ENCODE results near the gene SLC4A7.

Gene SLC4A7

GRCh38 chr3:27464646-27465045 lies 19.5 kb downstream of the SLC4A7 start:
- Histone ChIP-seq H3K4me1 (ENCODE audit: control insufficient read depth in 5 of 5, insufficient read depth in 5 of 5, low read length in 5 of 5) (peaks cover 0 to 7% (median 3%) of the 10 kb centered on the region in 5 donors), H3K27me3 (ENCODE audit: control insufficient read depth in 5 of 5, insufficient read depth in 4 of 5, low read length in 5 of 5) (no peaks in the 10 kb centered on the region), H3K9ac (ENCODE audit: low read length in 5 of 5) (no peak overlapping the region), H3K9me3 (ENCODE audit: control insufficient read depth in 5 of 5, low read length in 5 of 5) (no peaks in the 10 kb centered on the region), H3K27ac (ENCODE audit: low read depth, low read length) (no peak overlapping the region), H3K36me3 (ENCODE audit: control insufficient read depth in 5 of 5, insufficient read depth in 5 of 5, low read length in 5 of 5) (no peaks in the 10 kb centered on the region), H3K4me3 (ENCODE audit: low read depth in 1 of 5, low read length in 5 of 5) (no peak overlapping the region)

GRCh38 chr3:27462228-27462627 lies 22.0 kb downstream of the SLC4A7 start:
- Histone ChIP-seq H3K9ac (ENCODE audit: low read length in 5 of 5) (no peak overlapping the region), H3K9me3 (ENCODE audit: control insufficient read depth in 5 of 5, low read length in 5 of 5) (no peaks in the 10 kb centered on the region), H3K27ac (ENCODE audit: low read depth, low read length) (no peak overlapping the region), H3K27me3 (ENCODE audit: control insufficient read depth in 5 of 5, insufficient read depth in 4 of 5, low read length in 5 of 5) (no peaks in the 10 kb centered on the region), H3K36me3 (ENCODE audit: control insufficient read depth in 5 of 5, insufficient read depth in 5 of 5, low read length in 5 of 5) (no peaks in the 10 kb centered on the region), H3K4me1 (ENCODE audit: control insufficient read depth in 5 of 5, insufficient read depth in 5 of 5, low read length in 5 of 5) (peaks cover 0 to 4% (median under 1%) of the 10 kb centered on the region in 5 donors), H3K4me3 (ENCODE audit: low read depth in 1 of 5, low read length in 5 of 5) (no peak overlapping the region)

DNA sequence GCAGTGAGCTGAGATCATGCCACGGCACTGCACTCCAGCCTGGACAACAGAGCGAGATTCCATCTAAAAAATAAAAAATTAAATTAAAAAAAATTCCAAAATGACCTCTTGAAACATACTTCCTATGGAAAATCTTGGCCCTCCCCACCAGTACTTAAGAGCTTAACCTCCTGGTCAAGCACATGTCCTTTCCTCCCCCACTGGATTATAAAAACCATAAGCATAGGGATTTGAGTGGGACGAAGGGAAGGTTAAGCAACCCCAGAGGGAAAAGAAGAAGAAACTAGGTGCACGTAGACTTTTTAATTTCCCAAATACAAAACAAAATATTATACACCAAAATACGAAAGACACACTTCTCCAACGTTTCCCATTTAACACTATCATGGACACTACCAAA lies 25.3 kb downstream of the SLC4A7 start:
- Histone ChIP-seq H3K4me1 (ENCODE audit: control insufficient read depth in 5 of 5, insufficient read depth in 5 of 5, low read length in 5 of 5) (peaks cover 0 to 4% (median 2%) of the 10 kb centered on the region in 5 donors), H3K9ac (ENCODE audit: low read length in 5 of 5) (no peak overlapping the region), H3K9me3 (ENCODE audit: control insufficient read depth in 5 of 5, low read length in 5 of 5) (no peaks in the 10 kb centered on the region), H3K27me3 (ENCODE audit: control insufficient read depth in 5 of 5, insufficient read depth in 4 of 5, low read length in 5 of 5) (no peaks in the 10 kb centered on the region), H3K36me3 (ENCODE audit: control insufficient read depth in 5 of 5, insufficient read depth in 5 of 5, low read length in 5 of 5) (no peaks in the 10 kb centered on the region), H3K4me3 (ENCODE audit: low read depth in 1 of 5, low read length in 5 of 5) (no peak overlapping the region), H3K27ac (ENCODE audit: low read depth, low read length) (no peak overlapping the region)

DNA sequence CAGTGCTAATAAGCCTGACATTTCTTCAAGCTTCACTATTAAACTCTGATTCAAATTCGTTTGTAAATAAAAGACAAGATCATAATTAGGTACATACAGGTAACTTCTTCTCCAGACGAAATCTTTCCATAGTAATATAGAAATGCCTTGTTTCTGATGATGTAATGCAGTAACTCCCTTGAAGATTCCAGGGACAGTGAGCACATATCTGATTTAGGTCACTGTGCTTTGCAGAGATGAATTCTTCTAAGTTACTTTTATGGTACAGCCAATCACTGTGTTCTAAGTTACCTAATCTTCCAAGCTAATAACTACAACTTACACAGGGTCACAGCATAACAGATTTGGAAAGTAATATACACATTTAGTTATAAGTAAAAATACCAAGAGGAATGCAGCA lies 27.6 kb downstream of the SLC4A7 start:
- Histone ChIP-seq H3K9me3 (ENCODE audit: control insufficient read depth in 5 of 5, low read length in 5 of 5) (no peaks in the 10 kb centered on the region), H3K27ac (ENCODE audit: low read depth, low read length) (no peak overlapping the region), H3K27me3 (ENCODE audit: control insufficient read depth in 5 of 5, insufficient read depth in 4 of 5, low read length in 5 of 5) (no peaks in the 10 kb centered on the region), H3K4me1 (ENCODE audit: control insufficient read depth in 5 of 5, insufficient read depth in 5 of 5, low read length in 5 of 5) (peaks cover 0 to 4% (median 2%) of the 10 kb centered on the region in 5 donors), H3K36me3 (ENCODE audit: control insufficient read depth in 5 of 5, insufficient read depth in 5 of 5, low read length in 5 of 5) (no peaks in the 10 kb centered on the region), H3K9ac (ENCODE audit: low read length in 5 of 5) (no peak overlapping the region), H3K4me3 (ENCODE audit: low read depth in 1 of 5, low read length in 5 of 5) (no peak overlapping the region)

- Histone ChIP-seq H3K4me3 (ENCODE audit: low read depth in 1 of 5, low read length in 5 of 5) (no peak overlapping the region), H3K4me1 (ENCODE audit: control insufficient read depth in 5 of 5, insufficient read depth in 5 of 5, low read length in 5 of 5) (peaks cover 0 to 4% (median 2%) of the 10 kb centered on the region in 5 donors), H3K36me3 (ENCODE audit: control insufficient read depth in 5 of 5, insufficient read depth in 5 of 5, low read length in 5 of 5) (no peaks in the 10 kb centered on the region), H3K27me3 (ENCODE audit: control insufficient read depth in 5 of 5, insufficient read depth in 4 of 5, low read length in 5 of 5) (no peaks in the 10 kb centered on the region), H3K9me3 (ENCODE audit: control insufficient read depth in 5 of 5, low read length in 5 of 5) (no peaks in the 10 kb centered on the region), H3K27ac (ENCODE audit: low read depth, low read length) (peak overlapping the region; percentile 52), H3K9ac (ENCODE audit: low read length in 5 of 5) (no peak overlapping the region)
Measured at GRCh38 chr3:27454914-27455313, 29.3 kb downstream of the SLC4A7 start.

- Histone ChIP-seq H3K36me3 (ENCODE audit: control insufficient read depth in 5 of 5, insufficient read depth in 5 of 5, low read length in 5 of 5) (no peaks in the 10 kb centered on the region), H3K27me3 (ENCODE audit: control insufficient read depth in 5 of 5, insufficient read depth in 4 of 5, low read length in 5 of 5) (no peaks in the 10 kb centered on the region), H3K4me1 (ENCODE audit: control insufficient read depth in 5 of 5, insufficient read depth in 5 of 5, low read length in 5 of 5) (peaks cover 0 to 4% (median 2%) of the 10 kb centered on the region in 5 donors), H3K27ac (ENCODE audit: low read depth, low read length) (no peak overlapping the region), H3K4me3 (ENCODE audit: low read depth in 1 of 5, low read length in 5 of 5) (no peak overlapping the region), H3K9me3 (ENCODE audit: control insufficient read depth in 5 of 5, low read length in 5 of 5) (no peaks in the 10 kb centered on the region), H3K9ac (ENCODE audit: low read length in 5 of 5) (no peak overlapping the region)
Measured at GRCh38 chr3:27454461-27454860, 29.7 kb downstream of the SLC4A7 start.

DNA sequence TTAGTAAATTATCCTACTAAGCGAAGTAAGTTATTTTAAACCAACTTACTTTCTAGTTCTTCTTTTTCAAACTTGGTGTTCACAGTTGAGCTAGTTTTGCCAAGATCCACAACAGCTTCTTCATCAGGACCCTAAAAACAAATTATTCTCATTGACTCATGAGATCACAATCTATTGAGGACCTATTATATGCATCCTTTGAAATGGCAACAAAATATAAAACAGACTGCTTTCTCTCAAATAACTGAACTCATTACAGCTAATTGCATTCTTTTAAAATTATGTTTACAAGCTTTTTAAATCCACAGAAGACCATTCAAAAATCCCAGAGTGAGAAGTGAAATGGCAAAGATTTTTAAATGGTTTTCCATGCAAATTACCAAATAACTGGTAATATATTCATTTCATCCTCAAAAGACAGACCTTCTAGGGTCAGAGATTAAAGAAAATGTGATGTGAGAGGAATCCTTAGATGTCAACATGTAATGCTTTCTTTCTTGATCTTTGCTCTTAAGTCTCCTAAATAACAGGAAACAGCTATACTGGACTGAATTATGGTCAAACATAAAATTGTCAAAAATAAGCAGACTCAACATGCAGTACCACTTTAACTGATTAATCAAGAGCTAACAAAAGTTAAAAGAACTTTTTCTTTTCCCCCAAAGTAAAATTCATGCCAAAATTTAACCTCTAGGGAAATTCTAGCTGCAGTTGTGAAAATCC lies 31.7 kb downstream of the SLC4A7 start:
- Histone ChIP-seq H3K4me3 (ENCODE audit: low read depth in 1 of 5, low read length in 5 of 5) (no peak overlapping the region), H3K9me3 (ENCODE audit: control insufficient read depth in 5 of 5, low read length in 5 of 5) (no peaks in the 10 kb centered on the region)

GRCh38 chr3:27451842-27452241 lies 32.3 kb downstream of the SLC4A7 start:
- Histone ChIP-seq H3K36me3 (ENCODE audit: control insufficient read depth in 5 of 5, insufficient read depth in 5 of 5, low read length in 5 of 5) (peaks cover 0 to 4% (median 0%) of the 10 kb centered on the region in 5 donors), H3K4me1 (ENCODE audit: control insufficient read depth in 5 of 5, insufficient read depth in 5 of 5, low read length in 5 of 5) (peaks cover 0 to 4% (median 2%) of the 10 kb centered on the region in 5 donors), H3K27me3 (ENCODE audit: control insufficient read depth in 5 of 5, insufficient read depth in 4 of 5, low read length in 5 of 5) (no peaks in the 10 kb centered on the region), H3K9ac (ENCODE audit: low read length in 5 of 5) (no peak overlapping the region), H3K27ac (ENCODE audit: low read depth, low read length) (no peak overlapping the region), H3K4me3 (ENCODE audit: low read depth in 1 of 5, low read length in 5 of 5) (no peak overlapping the region), H3K9me3 (ENCODE audit: control insufficient read depth in 5 of 5, low read length in 5 of 5) (no peaks in the 10 kb centered on the region)

More for the DNA sequence above, 31.7 kb downstream of the SLC4A7 start:
- Histone ChIP-seq H3K27ac (ENCODE audit: low read depth, low read length) (no peak overlapping the region), H3K36me3 (ENCODE audit: control insufficient read depth in 5 of 5, insufficient read depth in 5 of 5, low read length in 5 of 5) (no peaks in the 10 kb centered on the region), H3K27me3 (ENCODE audit: control insufficient read depth in 5 of 5, insufficient read depth in 4 of 5, low read length in 5 of 5) (no peaks in the 10 kb centered on the region), H3K4me1 (ENCODE audit: control insufficient read depth in 5 of 5, insufficient read depth in 5 of 5, low read length in 5 of 5) (peaks cover 0 to 4% (median 2%) of the 10 kb centered on the region in 5 donors), H3K9ac (ENCODE audit: low read length in 5 of 5) (no peak overlapping the region)

- no peaks in the 10 kb centered on the region for H3K9me3 ChIP-seq (ENCODE audit: control insufficient read depth in 5 of 5, low read length in 5 of 5)
- no peaks in the 10 kb centered on the region for H3K27me3 ChIP-seq (ENCODE audit: control insufficient read depth in 5 of 5, insufficient read depth in 4 of 5, low read length in 5 of 5)
- peaks cover 0 to 4% (median 2%) of the 10 kb centered on the region in 5 donors for H3K4me1 ChIP-seq (ENCODE audit: control insufficient read depth in 5 of 5, insufficient read depth in 5 of 5, low read length in 5 of 5)
- H3K4me3 ChIP-seq (ENCODE audit: low read depth in 1 of 5, low read length in 5 of 5) = no peak overlapping the region
- peaks cover 0 to 4% (median 0%) of the 10 kb centered on the region in 5 donors for H3K36me3 ChIP-seq (ENCODE audit: control insufficient read depth in 5 of 5, insufficient read depth in 5 of 5, low read length in 5 of 5)
- no peak overlapping the region for H3K9ac ChIP-seq (ENCODE audit: low read length in 5 of 5)
- no peak overlapping the region for H3K27ac ChIP-seq (ENCODE audit: low read depth, low read length)
Measured at GRCh38 chr3:27451251-27451650, 32.9 kb downstream of the SLC4A7 start.

- Histone ChIP-seq H3K9me3 (ENCODE audit: control insufficient read depth in 5 of 5, low read length in 5 of 5) (no peaks in the 10 kb centered on the region), H3K36me3 (ENCODE audit: control insufficient read depth in 5 of 5, insufficient read depth in 5 of 5, low read length in 5 of 5) (peaks cover 0 to 4% (median 0%) of the 10 kb centered on the region in 5 donors), H3K27ac (ENCODE audit: low read depth, low read length) (no peak overlapping the region)
Measured at GRCh38 chr3:27449530-27450150, 34.5 kb downstream of the SLC4A7 start.

More at GRCh38 chr3:27449530-27450150, 34.5 kb downstream of the SLC4A7 start:
- H3K4me3 ChIP-seq (ENCODE audit: low read depth in 1 of 5, low read length in 5 of 5) = no peak overlapping the region
- H3K27me3 ChIP-seq (ENCODE audit: control insufficient read depth in 5 of 5, insufficient read depth in 4 of 5, low read length in 5 of 5) = no peaks in the 10 kb centered on the region
- peaks cover 0 to 2% (median 0%) of the 10 kb centered on the region in 5 donors for H3K4me1 ChIP-seq (ENCODE audit: control insufficient read depth in 5 of 5, insufficient read depth in 5 of 5, low read length in 5 of 5)
- no peak overlapping the region for H3K9ac ChIP-seq (ENCODE audit: low read length in 5 of 5)
